ENCODE results near the gene MAP3K12.

DNA sequence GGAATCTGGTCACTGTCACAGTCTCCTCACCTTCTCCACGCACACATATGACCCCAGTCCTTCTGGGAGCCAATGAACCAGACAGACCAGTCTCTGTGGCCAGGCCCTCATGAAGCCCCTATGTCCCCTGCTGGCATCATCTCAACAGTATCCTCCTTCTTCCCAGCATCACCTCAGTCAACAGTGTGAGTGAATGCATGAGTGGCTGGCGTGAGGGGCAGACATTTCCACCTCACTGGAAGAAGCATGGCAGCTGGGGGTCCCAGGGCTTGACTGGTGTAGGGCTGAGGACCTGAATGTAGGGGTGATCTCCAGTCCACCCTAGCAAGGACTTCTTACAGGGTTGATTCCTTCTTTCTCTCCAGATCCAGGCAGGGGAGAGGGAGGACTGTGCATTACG lies 1.8 kb downstream of the MAP3K12 start:
- TF ChIP-seq, protein P1, sequence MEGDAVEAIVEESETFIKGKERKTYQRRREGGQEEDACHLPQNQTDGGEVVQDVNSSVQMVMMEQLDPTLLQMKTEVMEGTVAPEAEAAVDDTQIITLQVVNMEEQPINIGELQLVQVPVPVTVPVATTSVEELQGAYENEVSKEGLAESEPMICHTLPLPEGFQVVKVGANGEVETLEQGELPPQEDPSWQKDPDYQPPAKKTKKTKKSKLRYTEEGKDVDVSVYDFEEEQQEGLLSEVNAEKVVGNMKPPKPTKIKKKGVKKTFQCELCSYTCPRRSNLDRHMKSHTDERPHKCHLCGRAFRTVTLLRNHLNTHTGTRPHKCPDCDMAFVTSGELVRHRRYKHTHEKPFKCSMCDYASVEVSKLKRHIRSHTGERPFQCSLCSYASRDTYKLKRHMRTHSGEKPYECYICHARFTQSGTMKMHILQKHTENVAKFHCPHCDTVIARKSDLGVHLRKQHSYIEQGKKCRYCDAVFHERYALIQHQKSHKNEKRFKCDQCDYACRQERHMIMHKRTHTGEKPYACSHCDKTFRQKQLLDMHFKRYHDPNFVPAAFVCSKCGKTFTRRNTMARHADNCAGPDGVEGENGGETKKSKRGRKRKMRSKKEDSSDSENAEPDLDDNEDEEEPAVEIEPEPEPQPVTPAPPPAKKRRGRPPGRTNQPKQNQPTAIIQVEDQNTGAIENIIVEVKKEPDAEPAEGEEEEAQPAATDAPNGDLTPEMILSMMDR (IDR thresholded peaks at IDR 0.05) = no peak
- TF ChIP-seq POLR2A (IDR thresholded peaks at IDR 0.05) = no peak
